GM20431 (cell line): ENCODE measurements around the gene CFAP20.
"Not testable (repeated sequence)": the region's sequence is repeated elsewhere in the genome, so short reads cannot be mapped to it uniquely, and the experiment has no call there.

Source experiments
- in situ Hi-C: fragments of 300-500 bp; cut with MseI, MboI; formaldehyde crosslinking; loops from one replicate; pipeline ENCODE4 v1.15.0; 2020; ENCODE audit warnings: low sequenced_read_pairs; ENCODE audit not compliant: unreplicated experiment

The CFAP20 gene

DNA sequence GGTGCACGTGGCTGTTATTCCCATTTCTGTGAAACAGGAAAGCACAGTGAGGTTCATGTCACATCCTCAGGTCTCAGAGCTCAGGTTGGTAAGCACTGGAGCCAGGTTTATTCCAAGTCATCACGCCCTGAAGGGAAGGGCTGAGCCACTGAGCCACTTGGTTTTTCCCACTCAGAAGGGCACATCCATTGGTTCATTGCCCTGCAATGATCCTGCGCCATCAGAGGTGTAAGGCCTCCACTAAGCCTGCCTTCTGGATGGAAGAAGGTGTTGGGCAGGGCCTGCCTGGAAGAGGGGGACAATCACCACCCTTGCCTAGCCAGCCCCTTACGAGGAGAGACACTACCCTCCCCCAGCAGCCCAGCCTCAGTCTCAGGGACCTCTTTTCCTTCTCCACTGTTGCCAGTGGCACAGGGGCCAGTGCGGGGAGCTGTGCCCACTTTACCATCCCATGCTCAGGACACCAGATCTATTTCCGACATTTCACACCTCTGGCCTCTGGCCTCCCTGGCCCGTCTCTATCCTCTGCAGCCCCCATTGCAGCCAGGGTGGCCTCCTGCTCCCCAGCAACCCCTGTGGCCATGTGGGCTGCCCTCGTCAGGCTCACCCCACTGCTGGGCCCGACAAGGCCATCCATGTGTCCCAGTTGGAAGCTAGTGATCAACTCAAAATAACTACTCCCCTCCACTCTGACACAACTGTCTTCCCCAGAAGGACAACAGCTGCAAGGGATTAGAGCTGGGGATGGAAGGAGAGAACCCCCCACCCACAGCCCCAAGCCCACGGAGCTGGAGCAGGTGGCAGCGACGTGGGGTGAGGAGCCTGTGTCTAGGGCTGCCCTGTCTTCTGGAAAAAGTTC is 29.9 kb downstream of the CFAP20 start:
- in situ Hi-C loops = no loop called here

GRCh38 chr16:58098207-58099096 is 30.7 kb downstream of the CFAP20 start:
- in situ Hi-C loops = no loop called here

GRCh38 chr16:58096249-58096648 is 32.9 kb downstream of the CFAP20 start:
- in situ Hi-C loops = no loop called here

DNA sequence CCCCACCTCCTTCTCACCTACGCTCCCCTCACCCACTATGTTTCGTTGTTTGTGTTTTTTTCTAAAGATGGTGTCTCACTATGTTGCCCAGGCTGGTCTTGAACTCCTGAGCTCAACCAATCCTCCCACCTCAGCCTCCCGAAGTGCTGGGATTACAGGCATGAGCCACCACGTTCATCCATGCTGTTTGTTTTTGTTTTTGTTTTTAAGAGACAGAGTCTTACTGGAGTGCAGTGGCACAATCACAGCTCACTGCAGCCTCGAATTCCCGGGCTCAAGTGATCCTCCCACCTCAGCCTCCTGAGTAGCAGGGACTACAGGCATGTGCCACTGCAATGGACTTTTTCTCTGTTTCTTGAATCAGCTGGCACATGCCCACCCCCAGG is 33.6 kb downstream of the CFAP20 start:
- in situ Hi-C loops = not testable (repeated sequence)

DNA sequence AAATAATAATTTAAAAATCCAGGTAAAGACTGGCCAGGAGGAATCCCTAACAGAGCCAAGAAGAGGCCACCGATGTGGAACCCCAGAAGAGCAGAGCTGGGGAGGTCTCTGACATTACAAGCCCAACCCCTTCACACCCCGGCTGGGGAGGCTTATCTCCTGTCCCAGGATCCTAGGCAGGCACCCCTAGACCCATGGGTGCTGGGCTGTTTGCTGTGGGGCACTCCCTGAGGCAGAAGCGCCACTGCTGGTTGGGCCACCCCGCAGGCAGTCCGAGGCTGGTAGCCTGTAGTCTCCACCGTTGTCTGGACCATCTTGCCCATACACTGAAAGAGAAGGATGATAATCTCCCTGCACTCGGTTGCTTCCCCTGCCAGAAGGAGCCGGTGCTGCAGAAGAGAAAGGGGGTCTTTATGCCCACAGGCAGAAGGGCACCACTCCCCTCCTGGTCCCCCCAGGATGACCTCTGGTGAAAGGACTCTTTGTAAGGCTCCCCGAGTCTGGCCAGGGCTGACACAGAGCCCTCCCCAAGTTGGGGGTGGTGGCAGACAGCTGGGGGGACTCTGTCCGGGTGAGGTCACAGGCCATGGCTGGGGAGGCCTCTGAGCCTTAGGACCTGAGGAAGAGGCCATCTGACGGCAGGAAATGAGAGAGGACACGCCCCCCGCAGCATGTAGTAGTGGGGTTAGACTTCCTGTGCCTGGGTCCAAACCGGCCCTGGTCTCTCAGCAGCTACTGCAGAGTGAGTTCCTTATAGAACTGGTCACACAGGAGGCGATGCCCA is 34.2 kb downstream of the CFAP20 start:
- in situ Hi-C loops = no loop called here

DNA sequence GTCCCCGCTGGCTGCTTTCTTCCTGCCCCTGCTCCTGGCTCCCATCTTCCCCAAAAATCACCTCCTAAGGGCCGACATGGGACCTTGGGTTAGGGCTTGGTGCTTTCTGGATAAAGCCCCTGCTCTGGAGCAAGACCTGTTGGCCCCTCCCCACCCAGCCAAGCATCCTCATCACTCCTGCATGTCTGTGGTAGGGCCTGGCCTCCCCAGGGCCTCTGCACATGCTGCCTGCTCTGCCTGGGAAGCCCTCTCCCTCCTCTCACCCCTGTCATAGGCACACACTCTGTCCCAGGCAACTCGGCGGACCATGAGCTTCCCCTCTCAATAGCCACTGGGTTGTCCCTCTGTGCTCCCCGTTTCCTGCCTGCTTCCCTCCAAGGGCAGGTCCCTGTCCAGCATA is 35.2 kb downstream of the CFAP20 start:
- in situ Hi-C loops = no loop called here

DNA sequence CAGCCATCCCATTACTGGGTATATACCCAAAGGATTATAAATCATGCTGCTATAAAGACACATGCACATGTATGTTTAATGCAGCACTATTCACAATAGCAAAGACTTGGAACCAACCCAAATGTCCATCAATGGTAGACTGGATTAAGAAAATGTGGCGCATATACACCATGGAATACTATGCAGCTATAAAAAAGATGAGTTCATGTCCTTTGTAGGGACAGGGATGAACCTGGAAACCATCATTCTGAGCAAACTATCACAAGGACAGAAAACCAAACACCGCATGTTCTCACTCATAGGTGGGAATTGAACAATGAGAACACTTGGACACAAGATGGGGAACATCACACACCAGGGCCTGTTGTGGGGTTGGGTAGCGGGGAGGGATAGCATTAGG is 38.8 kb downstream of the CFAP20 start:
- in situ Hi-C loops = not testable (repeated sequence)

GRCh38 chr16:58088091-58088490 is 41.1 kb downstream of the CFAP20 start:
- in situ Hi-C loops = no loop called here

- in situ Hi-C loops = no loop called here
Measured at GRCh38 chr16:58087209-58087913, 41.8 kb downstream of the CFAP20 start.

GRCh38 chr16:58086381-58087208 is 42.6 kb downstream of the CFAP20 start:
- in situ Hi-C loops = no loop called here

GRCh38 chr16:58085584-58086251 is 43.5 kb downstream of the CFAP20 start:
- in situ Hi-C loops = no loop called here

DNA sequence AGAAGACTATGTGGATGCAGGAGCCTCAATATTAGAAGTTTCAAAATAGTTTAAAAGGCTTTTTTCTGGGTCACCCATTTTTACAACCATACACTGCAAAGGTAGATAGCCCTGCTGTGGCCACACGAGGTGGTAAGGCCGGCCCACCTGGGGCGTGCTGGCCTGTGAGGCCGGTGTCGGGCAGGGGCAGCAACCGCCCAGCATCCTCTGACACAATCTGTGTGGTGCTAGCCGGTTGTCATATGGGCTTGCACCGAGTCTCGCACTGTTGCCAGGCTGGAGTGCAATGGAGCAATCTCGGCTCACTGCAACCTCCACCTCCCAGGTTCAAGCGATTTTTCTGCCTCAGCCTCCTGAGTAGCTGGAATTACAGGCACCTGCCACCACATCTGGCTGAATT is 44.0 kb downstream of the CFAP20 start:
- in situ Hi-C loops = no loop called here

GRCh38 chr16:58084635-58085034 is 44.5 kb downstream of the CFAP20 start:
- in situ Hi-C loops = no loop called here

DNA sequence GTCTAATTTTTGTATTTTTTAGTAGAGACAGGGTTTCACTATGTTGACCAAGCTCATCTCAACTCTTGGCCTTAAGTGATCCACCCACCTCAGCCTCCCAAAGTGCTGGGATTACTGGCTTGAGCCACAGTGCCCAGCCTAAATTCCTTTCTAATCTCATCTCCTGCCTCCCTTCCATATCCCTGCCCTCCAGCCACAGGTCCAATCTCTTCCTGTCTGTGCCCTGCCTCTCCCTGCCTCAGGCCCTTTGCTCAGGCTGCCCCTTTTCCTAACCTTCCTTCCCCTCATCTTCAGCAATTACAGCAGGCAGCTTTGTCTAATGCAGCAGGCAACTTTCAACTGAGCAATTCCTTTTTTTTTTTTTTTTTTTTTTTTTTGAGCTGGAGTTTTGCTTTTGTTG is 46.8 kb downstream of the CFAP20 start:
- in situ Hi-C loops = no loop called here

GRCh38 chr16:58080657-58081056 is 48.5 kb downstream of the CFAP20 start:
- in situ Hi-C loops = not testable (repeated sequence)

DNA sequence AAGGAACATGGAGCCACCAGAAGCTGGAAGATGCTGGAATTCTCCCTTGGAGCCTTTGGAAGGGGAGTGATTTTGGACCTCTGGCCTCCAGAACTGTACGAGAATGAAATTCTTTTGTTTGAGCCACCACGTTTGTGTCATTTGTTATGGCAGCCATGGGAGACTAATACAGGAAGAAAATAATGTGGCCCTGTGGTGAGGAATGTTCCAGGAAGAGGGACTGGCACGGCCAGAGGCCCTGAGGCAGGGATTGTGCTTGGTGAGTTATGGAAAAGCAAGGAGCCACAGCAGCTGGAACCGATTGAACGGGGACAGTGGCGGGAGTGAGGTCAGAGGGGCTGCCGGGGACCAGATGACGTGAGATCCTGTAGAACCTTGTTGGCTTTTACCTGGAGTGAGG is 51.4 kb downstream of the CFAP20 start:
- in situ Hi-C loops = no loop called here

DNA sequence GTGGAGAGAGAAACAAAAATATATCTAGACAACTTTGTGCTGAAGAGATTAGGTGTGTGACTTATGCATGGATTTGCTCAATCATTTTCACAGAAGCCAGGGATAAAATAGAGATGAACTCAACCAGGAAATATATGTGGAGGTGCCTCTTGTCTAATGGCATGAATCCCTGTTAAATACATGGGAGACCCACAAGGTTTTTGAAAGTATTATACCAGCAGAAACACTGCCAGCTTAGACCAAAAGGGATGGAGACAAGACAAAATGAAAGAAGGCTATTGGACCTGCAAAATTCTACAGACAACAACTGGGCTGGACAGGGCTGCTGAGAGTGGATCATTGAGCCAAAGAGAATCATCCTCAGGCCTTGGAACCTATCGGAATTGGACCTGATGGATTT is 52.7 kb downstream of the CFAP20 start:
- in situ Hi-C loops = no loop called here

- in situ Hi-C loops = no loop called here
Measured at GRCh38 chr16:58074657-58075056, 54.5 kb downstream of the CFAP20 start.
